GM21528 (cell line): ENCODE data around the gene NAAA.

Source experiments
- ATAC-seq: cut with Tn5 transposase; IDR thresholded peaks from one replicate; pipeline ENCODE4 v1.9.1; 2021; ENCODE audit warnings: mild to moderate bottlenecking, moderate library complexity; ENCODE audit not compliant: unreplicated experiment, low FRiP score

The NAAA gene

GRCh38 chr4:75867130-75867529, 73.7 kb downstream of the NAAA start:
- ATAC-seq, result no peak
